GM21367 (cell line): ENCODE data around the gene FHIT.

Source experiments
- ATAC-seq: cut with Tn5 transposase; IDR thresholded peaks from one replicate; pipeline ENCODE4 v1.9.1; 2021; ENCODE audit not compliant: unreplicated experiment

FHIT gene

DNA sequence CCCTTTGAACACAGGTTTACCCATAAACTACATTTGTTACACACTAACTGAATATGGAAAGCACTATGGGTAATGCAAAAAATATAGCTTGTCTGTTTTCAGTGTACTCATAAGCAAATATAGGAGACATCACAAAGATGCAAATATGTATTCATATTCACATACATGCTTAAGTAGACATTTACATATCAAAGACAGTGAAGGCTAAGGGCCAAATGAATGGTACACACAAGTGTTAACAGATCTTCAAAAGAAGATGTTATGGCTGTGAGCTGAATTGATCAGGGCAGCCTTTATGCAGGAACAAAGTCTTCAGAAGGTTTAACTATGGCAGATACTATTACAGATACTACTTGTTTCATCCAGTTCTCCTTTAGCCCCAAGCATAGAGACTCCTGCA is 384.1 kb downstream of the FHIT start:
- ATAC-seq, result no peak

GRCh38 chr3:60856257-60857046 is 394.8 kb downstream of the FHIT start:
- ATAC-seq, result no peak

DNA sequence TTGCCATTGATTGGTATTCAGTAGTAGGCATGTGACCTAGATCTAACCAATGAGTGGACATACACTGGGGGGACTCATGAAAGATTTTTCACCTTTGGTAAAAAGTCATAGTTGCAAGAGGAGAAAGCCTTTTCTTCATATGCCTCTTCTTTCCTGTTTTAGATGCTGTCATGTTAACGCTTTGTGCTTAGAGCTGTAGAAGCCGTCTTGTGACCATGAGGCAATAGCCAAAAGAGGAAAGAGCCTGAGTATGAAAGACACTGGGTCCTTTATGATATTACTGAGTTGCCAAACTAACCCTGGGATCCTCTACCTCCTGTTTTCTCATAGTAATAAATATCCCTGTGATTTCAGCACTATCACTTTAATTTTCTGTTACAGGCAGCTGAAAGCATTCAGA is 396.0 kb downstream of the FHIT start:
- no peak for ATAC-seq

DNA sequence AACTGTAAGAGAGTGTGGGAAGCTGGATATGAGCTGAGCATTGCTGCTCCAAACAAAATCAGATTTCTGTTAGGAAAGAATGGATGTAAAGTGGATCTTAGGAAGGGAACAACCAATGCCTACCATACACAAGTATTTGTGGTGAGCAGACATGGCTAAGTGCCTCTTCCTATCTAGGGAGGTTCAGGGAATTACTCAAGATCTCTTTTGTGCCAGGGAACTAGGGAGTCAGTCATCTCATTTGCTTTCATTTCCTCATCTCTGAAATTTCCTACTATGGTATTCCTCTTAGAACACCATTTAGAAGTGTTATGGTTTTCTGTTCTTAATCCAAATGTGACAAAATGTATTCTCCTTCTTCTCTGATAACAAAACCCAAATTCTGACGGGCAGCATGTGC is 396.5 kb downstream of the FHIT start:
- no peak for ATAC-seq

GRCh38 chr3:60847791-60848190 is 403.5 kb downstream of the FHIT start:
- ATAC-seq, result no peak

GRCh38 chr3:60844256-60844655 is 407.0 kb downstream of the FHIT start:
- ATAC-seq, result no peak

DNA sequence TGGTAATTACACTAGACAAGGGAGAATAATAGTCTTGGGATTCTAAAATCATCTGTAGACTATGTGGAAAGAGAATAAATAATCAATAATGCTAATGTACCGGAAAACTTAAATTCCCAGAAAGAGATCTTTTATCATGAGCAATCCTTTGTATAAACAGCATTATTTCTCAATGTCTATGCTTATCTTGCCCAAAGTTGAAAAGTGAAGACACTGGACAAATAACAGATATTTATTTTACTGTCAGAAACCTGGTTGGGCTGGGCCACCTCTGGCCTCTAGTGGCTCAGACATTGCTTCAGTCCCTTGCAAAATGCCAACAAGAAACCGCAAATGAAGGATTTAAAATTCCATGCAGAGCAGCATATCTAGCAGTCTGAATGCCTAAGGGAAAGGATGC is 409.9 kb downstream of the FHIT start:
- ATAC-seq, result no peak

DNA sequence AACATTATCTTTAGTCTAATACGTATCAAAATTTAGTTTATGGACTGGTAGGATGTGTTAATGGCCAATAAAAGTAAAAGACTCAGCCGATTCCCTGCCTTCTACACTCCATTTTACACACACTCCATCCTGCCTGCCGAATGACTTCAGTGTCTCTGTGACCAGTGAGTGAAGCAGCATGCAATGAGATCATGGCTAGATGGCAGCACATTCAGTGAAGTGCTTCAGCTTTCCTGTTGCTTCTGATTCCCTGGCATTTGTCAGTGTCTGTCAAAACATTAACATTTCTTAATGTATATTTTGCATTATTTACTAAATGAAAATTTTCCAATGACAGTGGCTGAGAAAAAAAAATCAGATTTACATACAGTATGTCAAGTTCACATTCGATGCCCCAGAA is 412.0 kb downstream of the FHIT start:
- ATAC-seq, result no peak

GRCh38 chr3:60835796-60836195 is 415.5 kb downstream of the FHIT start:
- no peak for ATAC-seq

GRCh38 chr3:60829058-60829457 is 422.2 kb downstream of the FHIT start:
- ATAC-seq, result no peak

DNA sequence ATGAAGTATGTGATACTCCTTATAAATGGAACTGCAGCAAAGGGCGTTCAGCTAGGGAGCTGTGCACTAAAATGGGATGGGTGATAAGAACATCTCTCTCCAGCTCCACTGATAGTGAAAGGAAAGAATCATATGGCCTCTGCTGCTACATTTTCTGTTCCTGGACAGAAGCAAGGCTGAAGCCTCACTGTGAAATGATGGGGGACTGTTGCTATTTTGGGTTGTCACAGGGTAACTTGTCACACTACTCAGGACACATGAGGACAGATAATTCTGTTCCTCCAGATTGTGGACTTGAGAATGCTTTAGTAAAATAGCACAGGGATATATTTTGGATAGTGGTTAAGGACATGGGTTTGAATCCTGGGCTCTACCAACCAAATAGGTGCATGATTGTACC is 423.6 kb downstream of the FHIT start:
- ATAC-seq, result no peak

GRCh38 chr3:60826511-60826910 is 424.7 kb downstream of the FHIT start:
- ATAC-seq, result no peak

DNA sequence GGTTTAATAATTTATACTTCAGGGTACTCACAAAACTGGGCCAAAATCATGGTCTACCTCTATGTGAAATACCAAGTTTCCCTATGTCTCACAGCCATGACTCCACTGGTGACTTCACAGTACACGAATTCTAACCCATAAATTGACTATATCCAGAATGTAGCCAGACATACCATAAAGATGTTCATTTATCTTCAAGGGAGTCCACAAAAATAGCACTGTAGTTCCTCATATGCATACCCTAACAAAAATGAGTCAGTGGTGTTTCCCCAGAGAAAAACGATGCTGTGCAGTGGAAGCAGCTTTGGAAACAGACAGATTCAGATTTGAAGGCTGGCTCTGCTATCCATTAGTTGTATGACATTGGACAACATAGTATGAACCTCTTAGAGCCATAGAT is 438.8 kb downstream of the FHIT start:
- no peak for ATAC-seq

DNA sequence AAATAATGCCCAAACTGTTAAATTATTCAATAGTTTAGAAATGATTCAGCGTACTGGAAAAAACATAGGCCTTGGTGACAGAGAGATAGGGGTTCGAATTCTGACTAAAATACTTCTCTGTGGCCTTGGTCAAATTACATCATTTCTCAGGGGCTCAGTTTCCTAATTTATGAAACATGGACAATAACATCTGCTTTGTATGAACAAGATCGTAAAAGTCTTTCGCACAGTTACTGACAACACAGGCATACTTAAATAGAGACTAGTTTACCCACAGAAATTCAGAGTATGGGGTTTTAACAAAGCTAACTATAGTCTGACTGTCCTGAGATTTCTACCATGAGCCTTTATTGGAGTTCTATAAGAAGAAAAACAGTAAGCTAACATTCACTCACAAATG is 440.4 kb downstream of the FHIT start:
- no peak for ATAC-seq

DNA sequence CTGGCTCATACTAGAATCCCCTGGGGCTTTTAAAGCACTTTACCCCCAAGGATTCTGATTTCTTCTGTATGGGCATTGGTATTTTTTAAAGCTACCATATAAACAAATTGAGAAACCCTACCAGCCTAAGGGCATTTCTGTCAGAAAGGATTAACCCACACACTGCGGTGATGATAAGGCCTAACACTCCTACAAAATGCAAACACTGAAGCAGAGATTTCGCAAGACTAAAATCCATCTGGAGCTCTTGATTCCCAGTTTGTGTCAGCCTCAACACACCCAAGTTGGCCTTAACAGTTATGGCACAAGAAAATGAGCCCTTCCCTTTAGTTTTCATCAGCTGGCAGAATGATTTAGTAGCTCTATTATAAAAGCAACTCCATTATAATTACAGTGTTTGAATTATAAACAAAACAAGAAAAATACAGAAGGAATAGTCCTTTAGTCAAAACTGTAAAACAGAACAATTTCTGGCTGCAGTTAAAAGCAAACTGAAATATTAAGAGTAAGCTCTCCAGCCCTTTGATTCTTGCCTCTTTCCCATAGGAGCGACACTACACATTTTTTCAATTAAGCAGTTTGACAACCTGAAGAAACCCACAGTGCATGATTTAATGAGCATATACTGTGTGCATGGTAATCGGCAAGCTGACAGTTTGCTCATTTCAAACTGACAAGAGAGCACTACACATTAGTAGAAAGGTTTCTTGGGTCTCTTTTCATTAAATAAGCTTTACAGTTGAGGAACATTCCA is 441.2 kb downstream of the FHIT start:
- ATAC-seq, result no peak

GRCh38 chr3:60803216-60804173 is 447.8 kb downstream of the FHIT start:
- ATAC-seq, result no peak

- no peak for ATAC-seq
Measured at GRCh38 chr3:60801307-60801706, 449.9 kb downstream of the FHIT start.

GRCh38 chr3:60798456-60798855 is 452.8 kb downstream of the FHIT start:
- no peak for ATAC-seq

DNA sequence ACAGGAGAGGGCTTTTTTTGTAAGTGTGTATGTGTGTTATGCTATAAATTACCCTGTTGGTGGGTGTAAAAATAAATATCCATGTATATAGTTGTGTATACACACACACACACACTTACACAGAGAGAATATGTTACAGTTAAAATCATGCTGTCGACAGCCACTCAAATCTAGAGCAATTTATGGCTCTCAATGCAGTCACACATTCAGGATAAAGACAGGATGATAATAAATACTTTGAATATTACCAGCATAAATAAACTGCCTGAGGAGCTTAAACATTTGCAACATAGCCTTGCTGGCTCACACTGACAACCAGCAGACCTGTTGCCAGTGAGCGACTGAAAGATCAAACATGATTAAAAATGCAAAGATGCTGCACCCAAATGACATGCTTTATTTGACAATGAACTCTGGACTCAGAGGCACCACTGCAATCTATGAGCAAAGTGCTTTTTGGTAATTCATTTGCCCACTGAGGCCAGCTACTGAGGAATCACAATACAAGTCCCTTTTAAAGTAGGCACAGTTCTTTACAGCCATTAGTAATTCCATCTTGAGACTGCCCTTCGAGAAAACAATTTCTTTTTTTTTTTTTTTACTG is 458.9 kb downstream of the FHIT start:
- ATAC-seq, result no peak

- no peak for ATAC-seq
Measured at GRCh38 chr3:60788185-60788584, 463.1 kb downstream of the FHIT start.

- ATAC-seq, result no peak
Measured at GRCh38 chr3:60781935-60782334, 469.3 kb downstream of the FHIT start.
